ENCODE results near the gene RFX3.

GRCh38 chr9:3468421-3469205 is 57.2 kb downstream of the RFX3 start:
- no peak for TF ChIP-seq PREB (CRISPR knock-in tag; IDR thresholded peaks at IDR 0.05)
- TF ChIP-seq BHLHE40 (IDR thresholded peaks at IDR 0.05; ENCODE audit: low read length) = no peak
- TF ChIP-seq CHD4 (IDR thresholded peaks at IDR 0.05; ENCODE audit: borderline replicate concordance, low read length) = no peak
- no peak for TF ChIP-seq ZNF276 (CRISPR knock-in tag; IDR thresholded peaks at IDR 0.05; ENCODE audit: low read depth)
- TF ChIP-seq ZNF44 (CRISPR knock-in tag; IDR thresholded peaks at IDR 0.05) = no peak
- no peak for TF ChIP-seq TARDBP (CRISPR knock-in tag; IDR thresholded peaks at IDR 0.05)
- no peak for TF ChIP-seq SMARCE1 (IDR thresholded peaks at IDR 0.05; ENCODE audit: borderline replicate concordance)
- no peak for TF ChIP-seq MAX (IDR thresholded peaks at IDR 0.05)
- no peak for TF ChIP-seq STAG1 (CRISPR knock-in tag; IDR thresholded peaks at IDR 0.05)
- TF ChIP-seq SP1 (IDR thresholded peaks at IDR 0.05) = no peak
- no peak for TF ChIP-seq SP1 (CRISPR knock-in tag; IDR thresholded peaks at IDR 0.05)
- no peak for TF ChIP-seq RAD21 (CRISPR knock-in tag; IDR thresholded peaks at IDR 0.05)
- no peak for TF ChIP-seq ZNF292 (CRISPR knock-in tag; IDR thresholded peaks at IDR 0.05; ENCODE audit: borderline replicate concordance, low read depth)
- TF ChIP-seq KDM5B (CRISPR knock-in tag; IDR thresholded peaks at IDR 0.05; ENCODE audit: borderline replicate concordance) = no peak

All from HepG2 (cell line).